ENCODE data around the gene ZNF329.

GRCh38 chr19:58123354-58123753 is 27.2 kb downstream of the ZNF329 start:
- TF ChIP-seq CTCF (conservative IDR thresholded peaks at IDR 0.05 in 1 of 2, IDR thresholded peaks at IDR 0.05 in 1 of 2; ENCODE audit: low read depth in 1 of 2, low read length in 2 of 2) (no peak), EZH2 (IDR thresholded peaks at IDR 0.05; ENCODE audit: low read length, missing control alignments) (no peak)

Data from fibroblast of lung (primary cell).